HG02884 (cell line): Measurements from ENCODE around the gene ANKRD27.
"Not testable (repeated sequence)": the region's sequence is repeated elsewhere in the genome, so short reads cannot be mapped to it uniquely, and the experiment has no call there.

Experiments
- ATAC-seq: cut with Tn5 transposase; IDR thresholded peaks from one replicate; pipeline ENCODE4 v1.9.1; 2021; ENCODE audit warnings: mild to moderate bottlenecking, moderate library complexity; ENCODE audit not compliant: unreplicated experiment

ANKRD27 gene

DNA sequence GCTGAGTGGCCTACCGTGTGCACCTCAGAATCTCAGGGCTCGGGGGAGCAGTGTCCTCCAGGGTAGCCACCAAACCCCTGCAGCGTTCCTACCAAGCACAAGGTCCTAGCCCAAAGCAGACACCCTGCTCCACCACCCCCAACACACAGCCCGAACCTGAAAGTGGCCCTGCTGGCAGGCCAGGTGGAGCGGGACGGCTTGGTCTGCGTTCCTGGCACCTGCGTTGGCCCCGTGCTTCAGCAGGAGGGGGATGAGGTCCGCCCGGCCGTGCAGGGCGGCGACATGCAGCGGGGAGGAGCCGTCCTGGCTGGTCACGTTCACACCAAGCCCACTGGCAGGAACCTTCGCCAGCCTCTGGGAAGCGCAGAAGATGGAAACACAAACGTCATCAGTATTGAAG lies 67.5 kb downstream of the ANKRD27 start:
- no peak for ATAC-seq

DNA sequence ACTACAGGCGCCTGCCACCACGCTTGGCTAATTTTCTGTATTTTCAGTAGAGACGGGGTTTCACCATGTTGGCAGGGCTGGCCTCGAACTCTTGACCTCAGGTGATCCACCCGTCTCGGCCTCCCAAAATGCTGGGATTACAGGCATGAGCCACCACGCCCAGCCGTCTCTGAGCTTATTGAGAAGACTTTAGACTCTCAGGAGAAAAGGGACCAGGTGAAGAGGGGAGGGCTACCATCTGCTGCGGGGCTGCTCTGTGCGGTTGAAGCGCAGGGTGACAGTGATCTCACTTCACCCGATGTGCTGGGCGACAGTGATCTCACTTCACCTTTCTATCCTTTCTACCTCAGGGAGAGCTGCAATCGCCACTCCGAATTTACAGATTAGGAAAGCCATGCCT lies 68.7 kb downstream of the ANKRD27 start:
- no peak for ATAC-seq

DNA sequence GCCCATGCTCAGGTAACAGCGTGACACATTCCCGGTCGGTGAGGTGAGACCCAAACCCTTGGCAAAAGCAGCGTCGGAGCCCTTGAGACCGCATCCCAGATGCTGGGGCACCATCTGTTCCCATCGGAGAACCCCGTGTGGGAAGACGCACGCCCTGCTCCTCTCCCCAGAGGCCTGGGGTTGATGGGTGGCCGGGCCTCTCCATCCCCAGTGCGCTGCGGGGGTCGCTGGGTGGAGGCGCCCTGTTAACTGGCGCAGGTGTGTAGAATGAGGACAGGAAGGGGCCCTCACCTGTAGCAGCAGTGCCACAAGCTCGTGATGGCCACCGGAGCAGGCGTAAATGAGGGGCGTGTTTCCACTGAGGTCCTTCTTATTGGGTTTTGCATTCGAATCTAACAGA lies 69.4 kb downstream of the ANKRD27 start:
- ATAC-seq = no peak

DNA sequence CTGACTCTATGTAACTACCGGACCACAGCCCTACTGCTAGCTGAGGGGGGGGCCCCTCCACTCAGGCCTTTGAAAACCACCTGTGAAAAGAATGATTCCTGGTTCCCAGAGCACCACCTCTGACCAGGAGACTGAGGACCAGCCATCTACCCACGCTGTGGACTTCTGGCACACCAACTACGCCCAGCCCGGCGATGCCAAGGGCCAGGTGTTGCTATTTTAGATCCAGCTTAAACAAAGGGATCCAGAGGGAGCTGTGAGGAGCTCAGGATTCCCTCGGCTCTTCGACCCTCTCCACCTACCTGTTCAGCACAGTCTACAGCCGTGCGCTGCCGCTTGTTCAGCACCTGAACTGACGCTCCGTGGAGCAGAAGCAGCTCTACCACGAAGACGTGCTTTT lies 71.0 kb downstream of the ANKRD27 start:
- ATAC-seq = no peak

GRCh38 chr19:32599736-32600157 lies 75.2 kb downstream of the ANKRD27 start:
- no peak for ATAC-seq

GRCh38 chr19:32599258-32599657 lies 75.7 kb downstream of the ANKRD27 start:
- ATAC-seq = no peak

- ATAC-seq = no peak
Observed at GRCh38 chr19:32598022-32598421, 77.0 kb downstream of the ANKRD27 start.

DNA sequence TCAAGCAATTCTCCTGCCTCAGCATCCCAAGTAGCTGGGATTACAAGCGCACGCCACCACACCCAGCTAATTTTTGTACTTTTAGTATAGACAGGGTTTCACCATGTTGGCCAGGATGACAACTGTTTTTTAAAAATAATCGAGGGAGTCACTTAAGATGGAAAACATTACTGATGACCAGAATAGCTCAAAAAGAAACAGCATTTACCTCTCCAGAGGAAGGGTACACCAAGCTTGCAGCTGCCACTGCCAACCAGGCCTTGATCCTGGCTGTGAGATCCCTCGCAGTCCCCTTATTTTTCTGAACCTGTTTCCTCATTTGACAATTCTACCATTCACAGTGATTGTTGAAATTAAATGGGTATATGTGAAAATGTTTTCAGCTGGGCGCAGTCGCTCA lies 79.5 kb downstream of the ANKRD27 start:
- no peak for ATAC-seq

DNA sequence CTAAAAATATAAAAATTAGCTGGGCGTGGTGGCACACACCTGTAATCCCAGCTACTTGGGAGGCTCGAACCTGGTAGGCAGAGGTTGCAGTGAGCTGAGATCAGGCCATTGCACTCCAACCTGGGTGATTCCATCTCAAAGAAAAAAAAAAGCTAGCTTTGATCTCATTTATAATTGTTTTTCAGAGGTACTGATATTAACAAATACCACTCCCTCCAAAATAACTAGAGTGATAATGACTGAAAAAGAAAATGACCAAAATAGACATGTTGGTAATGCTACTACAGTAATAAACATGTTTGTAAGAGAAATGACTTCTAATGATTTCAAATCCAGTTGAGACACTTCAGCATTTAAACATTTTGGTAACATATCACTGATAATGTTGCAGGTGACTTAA lies 81.0 kb downstream of the ANKRD27 start:
- ATAC-seq = no peak

DNA sequence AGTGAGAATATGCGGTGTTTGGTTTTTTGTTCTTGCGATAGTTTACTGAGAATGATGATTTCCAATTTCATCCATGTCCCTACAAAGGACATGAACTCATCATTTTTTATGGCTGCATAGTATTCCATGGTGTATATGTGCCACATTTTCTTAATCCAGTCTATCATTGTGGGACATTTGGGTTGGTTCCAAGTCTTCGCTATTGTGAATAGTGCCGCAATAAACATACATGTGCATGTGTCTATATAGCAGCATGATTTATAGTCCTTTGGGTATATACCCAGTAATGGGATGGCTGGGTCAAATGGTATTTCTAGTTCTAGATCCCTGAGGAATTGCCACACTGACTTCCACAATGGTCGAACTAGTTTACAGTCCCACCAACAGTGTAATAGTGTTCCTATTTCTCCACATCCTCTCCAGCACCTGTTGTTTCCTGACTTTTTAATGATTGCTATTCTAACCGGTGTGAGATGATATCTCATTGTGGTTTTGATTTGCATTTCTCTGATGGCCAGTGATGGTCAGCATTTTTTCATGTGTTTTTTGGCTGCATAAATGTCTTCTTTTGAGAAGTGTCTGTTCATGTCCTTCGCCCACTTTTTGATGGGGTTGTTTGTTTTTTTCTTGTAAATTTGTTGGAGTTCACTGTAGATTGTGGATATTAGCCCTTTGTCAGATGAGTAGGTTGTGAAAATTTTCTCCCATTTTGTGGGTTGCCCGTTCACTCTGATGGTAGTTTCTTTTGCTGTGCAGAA lies 87.1 kb downstream of the ANKRD27 start:
- ATAC-seq = not testable (repeated sequence)

- ATAC-seq = no peak
Observed at GRCh38 chr19:32581705-32582179, 93.2 kb downstream of the ANKRD27 start.

DNA sequence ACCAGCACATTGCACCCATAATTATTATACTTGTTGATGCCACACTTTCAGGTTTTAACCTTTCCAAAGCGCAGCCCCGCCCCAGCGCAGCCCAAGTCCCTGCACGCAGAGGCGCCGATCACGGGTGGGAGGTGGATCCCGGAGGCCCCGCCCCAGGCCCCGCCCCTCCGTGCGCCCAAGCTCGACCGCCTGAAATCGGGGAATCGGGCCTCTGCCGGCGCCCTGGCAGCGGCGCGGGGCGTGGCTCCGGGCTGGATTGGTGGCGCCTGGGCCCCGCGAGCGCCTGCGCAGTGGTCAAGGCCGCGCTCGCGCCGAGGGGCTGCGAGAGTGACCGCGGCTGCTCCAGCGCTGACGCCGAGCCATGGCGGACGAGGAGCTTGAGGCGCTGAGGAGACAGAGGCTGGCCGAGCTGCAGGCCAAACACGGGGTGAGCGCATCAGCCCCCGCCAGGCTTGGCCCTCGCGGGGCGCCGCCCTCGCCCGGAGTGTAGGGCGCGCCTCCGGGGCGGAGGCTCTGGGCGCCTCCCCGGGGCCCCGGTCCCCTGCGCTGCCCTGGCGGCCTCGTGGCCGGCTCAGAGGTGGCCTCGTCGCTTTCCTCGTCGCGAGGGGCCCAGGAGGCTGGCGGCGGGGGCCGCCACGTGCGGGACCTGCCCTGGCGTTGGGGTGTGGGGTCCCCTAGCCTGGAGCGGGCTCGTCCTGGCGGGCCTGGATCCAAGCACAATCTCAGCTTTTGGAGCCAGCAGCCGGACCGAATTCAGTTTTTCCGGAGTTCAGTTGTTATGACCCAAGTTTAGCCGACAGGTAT lies 93.9 kb downstream of the ANKRD27 start, which contains the start of gene PDCD5:
Gene PDCD5, plus strand, starts transcription at position 290 of the 804 bp plus-strand sequence. Its CDS starts 72 bp downstream, at position 362.
- ATAC-seq = peak; percentile 76

GRCh38 chr19:32580353-32580900 lies 94.6 kb downstream of the ANKRD27 start:
- ATAC-seq = peak; percentile 23

GRCh38 chr19:32576790-32577189 lies 98.2 kb downstream of the ANKRD27 start:
- ATAC-seq = no peak

DNA sequence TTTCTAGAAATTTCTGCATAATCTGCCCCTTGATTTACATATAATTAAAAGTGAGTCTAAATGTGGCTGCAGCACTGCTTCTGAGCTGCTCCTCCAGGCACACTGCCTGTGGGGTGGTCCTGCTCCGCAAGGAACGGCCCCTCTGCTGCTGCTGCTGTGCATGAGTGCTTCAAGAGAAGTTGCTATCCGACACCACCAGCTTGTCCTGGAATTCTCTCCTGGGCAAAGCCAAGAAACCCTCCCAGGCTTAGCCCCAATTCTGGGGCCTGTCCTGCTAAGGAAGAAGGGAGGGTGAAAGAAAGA lies 101.5 kb downstream of the ANKRD27 start:
- ATAC-seq = no peak

DNA sequence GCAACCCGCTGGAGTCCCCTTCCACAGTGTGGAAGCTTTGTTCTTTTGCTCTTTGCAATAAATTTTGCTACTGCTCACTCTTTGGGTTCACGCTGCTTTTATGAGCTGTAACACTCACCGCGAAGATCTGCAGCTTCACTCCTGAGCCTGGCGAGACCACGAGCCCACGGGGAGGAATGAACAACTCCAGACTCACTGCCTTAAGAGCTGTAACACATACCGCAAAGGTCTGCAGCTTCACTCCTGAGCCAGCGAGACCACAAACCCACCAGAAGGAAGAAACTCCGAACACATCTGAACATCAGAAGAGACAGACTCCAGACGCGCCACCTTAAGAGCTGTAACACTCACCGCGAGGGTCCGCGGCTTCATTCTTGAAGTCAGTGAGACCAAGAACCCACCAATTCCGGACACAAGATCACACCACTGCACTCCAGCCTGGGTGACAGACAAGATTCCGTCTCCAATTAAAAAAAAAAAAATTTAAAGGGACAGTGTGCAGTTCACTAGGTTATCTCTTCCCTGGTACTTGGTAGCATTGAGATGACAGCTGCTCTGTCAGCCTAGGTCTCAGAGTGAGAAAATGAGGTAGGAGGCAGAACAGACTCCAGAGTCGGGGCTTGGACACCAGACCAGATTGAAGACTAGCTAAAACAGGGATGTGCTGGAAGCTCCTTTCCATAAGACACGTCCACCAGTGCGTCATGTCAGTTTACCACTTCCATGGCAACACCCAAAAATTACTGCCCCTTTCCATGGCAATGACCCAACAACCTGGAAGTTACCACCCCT lies 102.1 kb downstream of the ANKRD27 start:
- not testable (repeated sequence) for ATAC-seq

- ATAC-seq = not testable (repeated sequence)
Observed at GRCh38 chr19:32571471-32572075, 103.4 kb downstream of the ANKRD27 start.

DNA sequence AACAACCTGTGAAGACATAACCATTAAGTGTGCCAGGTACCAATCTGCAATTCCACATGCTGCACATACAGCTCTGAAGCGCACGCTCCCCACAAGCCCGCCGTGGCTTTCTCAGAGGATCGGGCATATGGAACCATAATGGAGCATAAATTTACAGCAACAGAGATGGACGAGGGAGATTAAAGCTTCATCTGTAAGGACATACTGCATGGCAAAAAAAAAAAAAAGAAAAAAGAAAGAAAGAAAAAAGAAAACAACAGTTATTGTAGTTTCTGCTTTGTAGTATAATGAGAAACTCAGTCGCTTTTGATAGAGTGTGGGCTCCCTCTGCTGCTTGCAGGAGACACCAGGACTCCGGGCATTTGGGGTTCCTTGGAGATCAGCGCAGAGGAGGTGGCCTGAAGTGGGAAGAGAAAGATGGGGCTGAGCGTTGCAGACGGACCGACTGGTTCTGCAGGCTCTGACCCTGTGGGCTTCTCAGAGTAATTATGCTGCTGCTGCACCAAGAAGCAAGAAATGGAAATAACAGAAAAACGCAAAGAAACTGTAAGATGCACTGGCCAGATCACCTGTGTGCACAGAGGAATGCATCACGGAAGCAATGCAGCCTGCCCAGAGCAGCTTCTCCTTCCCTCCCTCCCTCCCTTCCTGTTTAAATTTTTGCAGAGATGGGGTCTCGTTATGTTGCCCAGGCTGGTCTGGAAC lies 104.7 kb downstream of the ANKRD27 start:
- no peak for ATAC-seq

DNA sequence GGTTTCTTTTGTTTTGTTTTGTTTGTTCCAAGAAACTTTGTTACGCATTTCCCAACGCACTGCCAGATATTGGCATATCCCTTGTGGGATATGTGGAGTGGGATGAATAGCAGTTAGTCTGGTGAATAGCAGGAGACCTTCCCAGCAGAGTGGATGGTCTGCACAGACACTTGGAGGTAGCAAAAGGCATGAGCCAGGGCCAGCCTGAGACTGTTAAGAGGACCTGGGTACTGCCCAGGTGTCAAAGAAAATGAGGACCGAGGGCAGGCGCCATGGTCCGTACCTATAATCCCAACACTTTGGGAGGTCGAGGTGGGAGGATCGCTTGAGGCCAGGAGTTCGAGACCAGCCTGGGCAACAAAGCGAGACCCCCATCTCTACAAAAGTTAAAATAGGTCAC lies 107.5 kb downstream of the ANKRD27 start:
- ATAC-seq = no peak

- no peak for ATAC-seq
Observed at GRCh38 chr19:32566246-32566830, 108.6 kb downstream of the ANKRD27 start.
